DOHH2 (cell line): ENCODE results near the gene RIMBP2.

Source experiments
- H3F3A ChIP-seq: fragments of 200-600 bp; sonication (generic), shearing (Covaris generic); 2 replicates; pipeline ENCODE4 v1.6.0; 2016; ENCODE audit warnings: antibody characterized with exemption, mild to moderate bottlenecking; ENCODE audit not compliant: control insufficient read depth, insufficient read depth
- H3K27ac ChIP-seq: fragments of 200-600 bp; sonication (generic); 2 replicates; pipeline ENCODE4 v1.5.1; 2014; ENCODE audit warnings: low read depth, mild to moderate bottlenecking, low read length, moderate library complexity
- H3K27me3 ChIP-seq: fragments of 200-600 bp; sonication (generic); 2 replicates; pipeline ENCODE4 v1.6.1; 2014; ENCODE audit warnings: mild to moderate bottlenecking, low read length, mixed read lengths; ENCODE audit not compliant: control insufficient read depth
- H3K36me3 ChIP-seq: fragments of 200-600 bp; sonication (generic); 2 replicates; pipeline ENCODE4 v1.6.1; 2014; ENCODE audit warnings: mild to moderate bottlenecking, low read length, moderate library complexity, mixed read lengths; ENCODE audit not compliant: control insufficient read depth
- H3K4me1 ChIP-seq: fragments of 200-600 bp; sonication (generic); 2 replicates; pipeline ENCODE4 v1.6.1; 2014; ENCODE audit warnings: mild to moderate bottlenecking, low read length, mixed read lengths; ENCODE audit not compliant: control insufficient read depth
- H3K4me2 ChIP-seq: fragments of 200-600 bp; sonication (generic); 2 replicates; pipeline ENCODE4 v1.6.0; 2014; ENCODE audit warnings: mild to moderate bottlenecking, low read length, moderate library complexity
- H3K4me3 ChIP-seq: fragments of 200-600 bp; sonication (generic); 2 replicates; pipeline ENCODE4 v1.5.1; 2014; ENCODE audit warnings: mild to moderate bottlenecking, low read length, mixed read lengths
- H3K79me2 ChIP-seq: fragments of 200-600 bp; sonication (generic); 2 replicates; pipeline ENCODE4 v1.6.1; 2014; ENCODE audit warnings: mild to moderate bottlenecking, low read length, mixed read lengths; ENCODE audit not compliant: control insufficient read depth
- H3K9me2 ChIP-seq: fragments of 200-600 bp; sonication (generic); replicated peaks from 2 replicates; pipeline ENCODE4 v1.6.1; 2014; ENCODE audit warnings: mild to moderate bottlenecking, low read length, mixed read lengths; ENCODE audit not compliant: control insufficient read depth
- H3K9me3 ChIP-seq: fragments of 200-600 bp; sonication (generic); 2 replicates; pipeline ENCODE4 v1.6.1; 2014; ENCODE audit warnings: antibody characterized with exemption, low read length, mixed read lengths; ENCODE audit not compliant: control insufficient read depth, insufficient read depth
- H4K20me1 ChIP-seq: fragments of 200-600 bp; sonication (generic); 2 replicates; pipeline ENCODE4 v1.6.0; 2014; ENCODE audit warnings: low read depth, mild to moderate bottlenecking, antibody characterized with exemption, low read length, moderate library complexity; ENCODE audit not compliant: control insufficient read depth, insufficient read depth
- CTCF ChIP-seq: fragments of 200-600 bp; sonication (generic); IDR thresholded peaks from one replicate; pipeline ENCODE4 v1.5.1; 2014; ENCODE audit warnings: antibody characterized with exemption, mild to moderate bottlenecking, low read depth, low read length; ENCODE audit not compliant: poor library complexity, severe bottlenecking
- EZH2phosphoT487 ChIP-seq: fragments of 200-600 bp; sonication (generic); IDR thresholded peaks from 2 replicates; pipeline ENCODE4 v1.6.1; 2017; ENCODE audit warnings: borderline replicate concordance, mild to moderate bottlenecking, antibody characterized with exemption, low read length, moderate library complexity, mixed read lengths

RIMBP2 gene

GRCh38 chr12:130436741-130437501 lies 279.2 kb downstream of the RIMBP2 start:
- H3K79me2 ChIP-seq, result no peaks in the 10 kb centered on the region
- no peaks in the 10 kb centered on the region for H3K4me1 ChIP-seq
- no peaks in the 10 kb centered on the region for H3K36me3 ChIP-seq
- no peak overlapping the region for H3K4me2 ChIP-seq
- H4K20me1 ChIP-seq, result no peaks in the 10 kb centered on the region
- no peaks in the 10 kb centered on the region for H3F3A ChIP-seq
- H3K9me3 ChIP-seq, result no peaks in the 10 kb centered on the region; the same call in 1 of the 2 replicates
- no peaks in the 10 kb centered on the region for H3K9me2 ChIP-seq
- no peak overlapping the region for H3K27ac ChIP-seq
- no peak overlapping the region for H3K4me3 ChIP-seq
- TF ChIP-seq CTCF (no peak), EZH2phosphoT487 (no peak)
- H3K27me3 ChIP-seq, result no peaks in the 10 kb centered on the region

GRCh38 chr12:130435826-130436225 lies 280.3 kb downstream of the RIMBP2 start:
- Histone ChIP-seq H3K9me2 (no peaks in the 10 kb centered on the region), H3K79me2 (no peaks in the 10 kb centered on the region), H3K36me3 (no peaks in the 10 kb centered on the region), H3K9me3 (no peaks in the 10 kb centered on the region; the same call in 1 of the 2 replicates), H3K4me1 (no peaks in the 10 kb centered on the region), H3K27ac (no peak overlapping the region), H3F3A (no peaks in the 10 kb centered on the region), H4K20me1 (no peaks in the 10 kb centered on the region), H3K4me2 (no peak overlapping the region), H3K27me3 (no peaks in the 10 kb centered on the region), H3K4me3 (no peak overlapping the region)
- no peak for TF ChIP-seq EZH2phosphoT487
- TF ChIP-seq CTCF, result no peak

- Histone ChIP-seq H3K9me3 (no peaks in the 10 kb centered on the region), H3K27ac (no peak overlapping the region), H3K36me3 (no peaks in the 10 kb centered on the region), H3K9me2 (no peaks in the 10 kb centered on the region), H3F3A (no peaks in the 10 kb centered on the region), H3K4me3 (no peak overlapping the region), H3K79me2 (no peaks in the 10 kb centered on the region), H3K4me1 (no peaks in the 10 kb centered on the region), H4K20me1 (no peaks in the 10 kb centered on the region), H3K4me2 (no peak overlapping the region), H3K27me3 (no peaks in the 10 kb centered on the region)
- no peak for TF ChIP-seq CTCF
- TF ChIP-seq EZH2phosphoT487, result no peak
These were observed 280.8 kb downstream of the RIMBP2 start for GRCh38 chr12:130435331-130435730.
